GM21717 (cell line): Measurements from ENCODE around the gene CLIP4.
"Not testable (repeated sequence)": the region's sequence is repeated elsewhere in the genome, so short reads cannot be mapped to it uniquely, and the experiment has no call there.

Experiments used
- ATAC-seq: cut with Tn5 transposase; IDR thresholded peaks from one replicate; pipeline ENCODE4 v1.9.1; 2021; ENCODE audit warnings: mild to moderate bottlenecking, moderate library complexity; ENCODE audit not compliant: unreplicated experiment

Gene CLIP4

DNA sequence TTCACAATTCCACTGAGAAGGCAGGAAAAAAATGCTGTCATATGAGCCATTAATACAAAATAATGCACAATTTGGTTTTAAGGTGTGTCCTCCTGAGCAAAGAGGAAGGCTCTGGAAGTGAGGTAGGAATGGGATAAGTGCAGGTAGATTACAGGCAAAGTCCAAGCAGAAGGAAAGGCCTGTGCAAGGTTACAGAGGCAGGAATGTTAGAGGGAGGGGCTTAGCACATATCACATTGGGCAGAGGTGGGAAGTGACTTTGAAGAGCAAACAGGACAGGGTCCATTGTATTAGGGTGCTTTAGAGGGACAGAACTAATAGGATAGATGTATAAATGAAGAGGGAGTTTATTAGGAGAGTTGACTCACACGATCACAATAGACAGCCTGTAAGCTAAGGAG, 14.7 kb upstream of the CLIP4 start:
- ATAC-seq = no peak

GRCh38 chr2:29104688-29105087, 10.5 kb upstream of the CLIP4 start:
- no peak for ATAC-seq

DNA sequence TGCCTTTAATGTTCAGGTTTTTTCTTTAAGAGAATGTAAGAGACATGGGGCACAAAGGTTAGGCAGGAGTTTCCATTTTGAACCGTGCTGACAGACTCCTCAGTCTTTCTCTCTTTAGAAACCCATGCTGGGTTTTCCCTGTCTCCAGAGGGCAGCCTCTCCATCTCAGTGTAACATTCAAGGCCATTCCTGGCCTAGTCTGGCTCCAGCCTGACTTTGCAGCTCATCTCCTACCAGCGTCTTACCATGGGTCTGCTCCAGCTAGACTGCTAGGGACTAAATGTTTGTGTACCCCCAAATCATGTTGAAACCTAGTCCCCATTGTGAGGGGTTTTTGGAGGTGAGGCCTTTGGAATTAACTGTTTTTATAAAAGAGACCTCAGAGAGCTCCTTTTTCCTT, 9.8 kb upstream of the CLIP4 start:
- no peak for ATAC-seq

DNA sequence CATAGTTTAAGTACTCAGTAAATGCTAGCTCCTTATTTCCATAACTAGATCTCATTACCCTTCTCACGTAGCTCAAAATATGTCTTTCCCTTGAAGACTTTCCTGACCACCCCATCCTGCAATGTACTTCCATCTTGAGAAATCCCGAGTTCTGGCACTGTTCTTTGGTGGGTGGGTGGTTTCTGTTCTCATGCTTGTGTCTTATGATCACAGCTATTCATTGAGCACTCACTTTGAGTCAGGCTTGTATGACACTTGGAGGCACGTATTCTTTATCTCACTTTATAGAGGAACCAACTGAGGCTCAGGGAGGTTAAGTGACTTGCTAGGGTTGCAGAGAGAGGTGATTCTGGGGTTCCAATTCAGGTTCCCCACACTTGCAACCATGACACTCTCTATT, 9.0 kb upstream of the CLIP4 start:
- no peak for ATAC-seq

DNA sequence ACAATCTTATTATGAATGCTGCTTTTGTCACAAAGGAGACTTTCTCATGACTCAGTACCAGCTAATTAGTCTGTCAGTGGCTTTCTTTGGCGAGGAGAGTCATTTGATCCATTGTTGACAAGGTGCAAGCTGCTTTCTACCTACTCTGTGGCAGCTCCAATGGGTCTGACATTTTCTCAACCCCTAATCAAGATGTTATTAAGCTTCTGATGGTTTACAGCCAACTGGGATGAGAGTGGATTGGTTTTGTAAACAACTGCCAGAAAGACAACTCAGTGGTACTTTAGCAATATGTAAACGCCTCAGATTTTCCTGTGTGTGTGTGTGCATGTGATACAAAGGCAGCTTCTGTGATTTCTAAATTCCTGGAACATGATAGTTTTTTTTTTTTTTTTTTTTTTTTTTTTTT, 8.2 kb upstream of the CLIP4 start:
- ATAC-seq = no peak

DNA sequence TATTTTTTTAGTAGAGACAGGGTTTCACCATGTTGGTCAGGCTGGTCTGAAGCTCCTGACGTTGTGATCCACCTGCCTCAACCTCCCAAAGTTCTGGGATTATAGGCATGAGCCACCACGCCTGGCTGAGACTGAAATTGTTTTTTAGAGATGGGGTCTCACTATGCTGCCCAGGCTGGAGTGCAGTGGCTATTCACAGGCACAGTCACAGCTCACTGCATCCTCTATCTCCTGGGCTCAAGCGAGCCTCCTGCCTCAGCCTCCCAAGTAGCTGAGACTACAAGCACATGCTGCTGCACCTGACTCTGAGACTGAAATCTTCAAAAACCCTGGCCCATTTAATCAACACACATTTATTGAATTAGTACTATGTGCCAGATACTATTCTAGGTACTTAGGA, 7.7 kb upstream of the CLIP4 start:
- ATAC-seq = not testable (repeated sequence)

GRCh38 chr2:29108225-29108624, 7.0 kb upstream of the CLIP4 start:
- ATAC-seq = no peak

GRCh38 chr2:29109246-29109645, 6.0 kb upstream of the CLIP4 start:
- ATAC-seq = no peak

DNA sequence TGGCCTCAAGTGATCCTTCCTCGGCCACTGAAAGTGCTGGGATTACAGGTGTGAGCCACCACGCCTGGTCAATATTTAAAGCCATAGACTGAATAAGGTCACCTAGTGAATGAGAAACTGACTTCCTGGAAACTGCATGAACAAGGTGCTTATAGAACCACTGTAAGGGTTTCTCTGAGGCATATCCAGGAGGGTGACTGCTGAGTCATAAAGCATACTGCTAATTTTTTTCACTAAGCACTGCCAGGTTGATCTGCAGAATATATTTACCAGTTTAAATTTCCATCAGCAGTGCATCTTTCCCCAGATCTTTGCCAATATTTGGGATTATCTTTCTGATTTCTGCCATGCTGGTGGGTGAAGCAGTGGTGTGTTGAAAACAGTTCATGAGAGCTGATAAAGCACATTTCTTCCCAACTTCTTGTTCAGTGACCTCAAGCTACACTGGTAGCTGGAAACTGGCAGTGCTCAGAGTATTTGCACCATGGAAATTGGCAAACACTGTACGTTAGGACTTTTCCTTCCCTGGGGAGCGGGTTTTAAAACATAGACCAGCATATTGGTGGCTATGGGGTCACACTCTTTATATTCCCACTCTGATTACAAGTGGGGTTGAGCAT, 4.2 kb upstream of the CLIP4 start:
- ATAC-seq = no peak

DNA sequence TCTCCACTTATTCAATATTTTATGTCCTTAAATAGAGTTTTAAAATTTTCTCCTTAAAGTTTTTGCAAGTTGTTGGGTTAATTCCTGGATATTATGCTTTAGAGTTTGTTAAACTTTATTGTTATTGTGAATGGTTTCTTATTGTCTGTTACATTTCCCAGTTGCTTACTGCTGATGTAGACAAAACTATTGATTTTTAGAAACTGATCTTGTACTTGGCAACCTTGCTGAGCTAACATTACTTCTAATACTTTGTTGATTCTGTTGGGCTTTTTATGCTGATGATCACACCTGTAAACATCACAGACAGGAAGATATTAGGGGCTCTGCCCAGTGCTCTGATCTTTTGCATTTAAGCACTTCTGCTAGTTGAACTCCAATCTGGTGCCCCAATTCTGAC, 2.8 kb upstream of the CLIP4 start:
- no peak for ATAC-seq

GRCh38 chr2:29113027-29113686, 2.1 kb upstream of the CLIP4 start:
- ATAC-seq = no peak

GRCh38 chr2:29113891-29114321, 1.3 kb upstream of the CLIP4 start:
- no peak for ATAC-seq

DNA sequence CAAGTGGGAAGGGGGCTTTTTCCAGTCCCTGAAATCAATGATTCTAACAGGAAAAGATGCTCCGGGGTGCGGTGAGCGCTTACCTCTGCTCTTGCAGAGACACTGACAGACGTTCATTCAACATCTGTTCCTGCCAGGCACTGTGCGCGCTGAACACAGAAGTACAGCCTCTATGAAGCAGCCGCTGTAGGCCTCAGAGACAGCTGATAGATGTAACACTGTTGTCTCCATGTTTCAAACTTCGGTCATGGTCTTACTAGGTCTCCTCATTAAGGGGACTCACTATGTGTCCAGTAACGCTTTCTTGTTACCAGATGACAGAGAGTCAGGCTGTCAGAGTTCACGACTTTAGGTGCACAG, 649 bp upstream of the CLIP4 start:
- ATAC-seq = no peak

GRCh38 chr2:29115797-29116781, 874 bp downstream of the CLIP4 start:
- ATAC-seq = peak; percentile 38

DNA sequence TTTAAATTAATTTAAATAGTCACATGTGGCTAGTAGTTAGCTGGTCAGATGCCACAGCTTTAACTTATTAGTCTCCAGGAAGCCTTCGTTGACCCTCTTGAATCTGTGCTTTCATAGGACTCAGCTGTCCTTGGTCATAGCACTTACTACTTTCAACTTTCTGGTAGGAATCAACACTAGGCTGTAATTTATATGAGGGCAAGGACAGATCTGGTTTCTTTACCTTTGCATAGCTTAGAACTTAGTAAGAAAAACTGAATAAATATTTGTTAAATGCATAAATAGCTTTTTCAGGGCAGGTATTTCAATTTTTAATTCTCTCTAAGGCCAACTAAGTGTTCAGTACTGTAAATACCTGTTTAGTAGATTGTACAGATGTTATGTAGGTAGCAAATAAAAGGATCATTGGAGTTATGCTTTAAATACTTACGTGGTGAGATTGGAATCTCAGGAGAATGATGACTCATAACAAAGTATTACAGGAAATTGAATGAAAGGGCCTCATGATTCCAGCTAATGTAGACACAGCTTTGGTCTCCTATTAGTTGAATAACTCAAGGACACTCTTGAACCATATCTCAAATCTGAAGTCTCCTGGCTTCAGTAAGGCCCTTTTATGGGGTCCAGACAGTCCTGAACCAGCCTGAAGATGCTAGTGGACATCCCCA, 2.6 kb downstream of the CLIP4 start:
- no peak for ATAC-seq

DNA sequence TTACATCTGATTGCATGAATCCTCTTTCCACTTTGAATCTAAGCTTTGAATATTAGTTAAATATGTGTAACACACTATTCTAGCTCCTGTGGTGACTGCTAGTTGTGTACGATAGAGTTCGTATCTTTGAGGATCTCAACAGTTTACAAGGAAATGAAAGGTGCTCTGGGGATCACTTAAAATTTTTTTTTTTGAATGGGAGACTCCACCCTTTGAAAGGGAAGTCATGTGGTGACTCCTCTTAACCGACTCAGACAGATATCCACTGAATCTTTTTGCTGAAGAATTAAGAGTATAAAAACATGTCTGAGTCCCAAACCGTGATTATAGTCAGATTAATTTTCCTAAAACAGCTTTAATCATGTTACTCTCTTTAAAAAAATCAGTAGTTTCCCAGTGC, 4.0 kb downstream of the CLIP4 start:
- no peak for ATAC-seq

DNA sequence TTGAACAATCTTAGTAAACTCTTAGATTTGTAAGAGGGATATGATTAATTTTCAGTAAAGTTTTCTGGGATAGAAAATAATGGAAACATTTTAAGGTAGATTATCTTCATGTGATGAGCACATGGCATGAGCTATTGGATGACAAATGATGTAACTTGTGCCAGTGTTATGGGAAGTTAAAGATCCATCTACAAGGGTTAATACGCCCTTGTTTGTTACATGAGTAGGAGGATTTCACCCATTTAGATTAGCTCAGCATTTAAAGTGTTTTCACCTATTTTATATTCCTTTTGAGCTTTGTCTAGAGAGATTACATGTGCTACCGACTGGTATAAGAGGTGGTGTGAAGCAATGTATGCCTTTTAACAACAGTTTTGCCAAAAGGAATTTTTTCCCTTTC, 5.6 kb downstream of the CLIP4 start:
- no peak for ATAC-seq

DNA sequence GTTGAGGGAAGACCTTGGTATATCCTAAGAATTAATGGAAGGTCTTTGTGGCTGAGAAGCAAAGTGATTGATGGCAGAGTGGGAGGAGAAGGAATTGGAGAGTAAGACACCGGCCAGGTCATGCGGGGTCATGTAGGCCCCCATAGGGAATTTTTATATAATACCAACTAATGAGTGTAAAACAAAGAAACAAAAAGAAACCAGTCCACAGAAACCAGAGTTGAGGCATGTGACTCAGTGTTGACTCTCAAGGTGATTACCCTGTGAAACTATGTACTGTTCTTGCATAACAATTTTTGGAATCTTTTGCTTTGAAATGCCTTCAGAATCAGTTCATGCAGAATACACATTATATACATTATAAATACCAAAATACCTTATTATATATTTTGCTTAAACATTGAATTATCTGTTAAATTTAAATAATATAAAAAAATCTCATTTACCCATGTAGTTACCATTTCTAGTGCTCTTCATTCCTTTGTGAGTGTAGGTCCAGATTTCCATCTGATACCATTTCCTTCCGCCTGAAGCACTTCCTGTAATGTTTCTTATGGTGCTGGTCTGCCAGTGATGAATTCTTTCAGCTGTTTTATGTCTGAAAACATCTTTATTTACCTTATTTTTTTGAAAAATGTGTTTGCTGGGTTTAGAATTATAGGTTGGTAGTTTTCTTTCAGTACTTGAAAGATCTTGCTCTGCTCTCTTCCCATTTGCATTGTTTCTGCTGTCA, 8.6 kb downstream of the CLIP4 start:
- ATAC-seq = no peak

GRCh38 chr2:29124504-29124903, 9.3 kb downstream of the CLIP4 start:
- ATAC-seq = no peak

DNA sequence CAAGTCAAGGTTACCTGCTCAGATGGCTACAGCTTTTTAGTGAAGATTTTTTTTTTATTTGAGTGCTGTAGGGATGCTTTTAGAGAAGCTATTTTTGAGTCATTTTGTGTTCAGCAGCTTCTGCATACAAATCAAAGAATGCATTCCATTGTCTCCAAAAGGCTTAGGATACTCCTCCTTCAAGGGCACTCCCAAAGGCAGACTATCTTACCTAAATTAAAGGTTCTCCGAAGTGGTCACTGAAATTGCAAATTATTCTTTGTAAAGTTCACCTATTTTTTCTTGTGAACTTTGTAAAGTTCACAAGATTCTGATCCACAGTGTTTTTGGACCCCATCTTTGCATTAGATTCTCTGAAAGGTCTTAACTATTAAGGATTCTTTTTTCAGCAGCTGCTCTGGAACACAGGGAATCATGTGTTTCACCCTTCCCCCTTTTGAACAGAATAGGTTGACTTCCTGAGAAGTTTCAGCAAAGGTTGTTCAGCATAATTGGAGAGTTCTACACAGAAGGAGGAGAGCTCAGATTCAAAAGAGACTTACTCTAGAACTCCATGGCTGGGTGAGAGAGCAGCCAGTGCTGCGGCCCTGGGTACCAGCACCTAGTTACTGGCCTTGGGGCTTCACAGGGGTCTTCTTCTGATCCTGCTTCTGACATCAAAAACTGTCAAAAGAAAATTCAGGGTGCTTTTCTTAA, 14.5 kb downstream of the CLIP4 start:
- ATAC-seq = peak; percentile 15
